Breast epithelium (tissue), 4 donors: Measurements from ENCODE around the gene NDUFC2. TPM values are rescaled to one million over a fixed set of nuclear protein-coding genes. Genes with fewer than 3 reads are reported as not detected.
"Not testable (repeated sequence)": the region's sequence is repeated elsewhere in the genome, so short reads cannot be mapped to it uniquely, and the experiment has no call there.

ENCODE experiments used
- DNase-seq, 2 donors: peaks; one replicate each; pipeline ENCODE4 v3.0.0-alpha.2; 2019; ENCODE audit warnings: low spot score in 2 of 2
- H3K27ac ChIP-seq, 2 donors: fragments of 200-600 bp; sonication (generic) in 1 of 2; one replicate each; pipeline ENCODE4 v1.5.1; 2016 to 2019; ENCODE audit warnings: mild to moderate bottlenecking in 1 of 2
- H3K27me3 ChIP-seq, 2 donors: fragments of 200-600 bp; sonication (generic) in 1 of 2; one replicate each; pipeline versions ENCODE4 v1.5.1 to v1.6.0; 2017 to 2019; ENCODE audit warnings: control low read depth in 1 of 2, mild to moderate bottlenecking in 1 of 2
- H3K36me3 ChIP-seq: fragments of 200-600 bp; one replicate; pipeline ENCODE4 v1.5.1; 2019
- H3K4me1 ChIP-seq, 2 donors: fragments of 200-600 bp; sonication (generic); one replicate each; pipeline ENCODE4 v1.5.1; 2016 to 2019; ENCODE audit warnings: control low read depth in 1 of 2
- H3K4me3 ChIP-seq, 3 donors: fragments of 200-600 bp; sonication (generic); 1 replicate in 2 of 3; 2 replicates in 1 of 3; pipeline ENCODE4 v1.5.1; 2016 to 2019; ENCODE audit warnings: mild to moderate bottlenecking in 3 of 3, moderate library complexity in 2 of 3
- H3K9me3 ChIP-seq, 2 donors: fragments of 200-600 bp; sonication (generic) in 1 of 2; one replicate each; pipeline ENCODE4 v1.5.1; 2016 to 2019; ENCODE audit warnings: control low read depth in 1 of 2
- CTCF ChIP-seq, 3 donors: fragments of 450-650 bp; IDR thresholded peaks; one replicate each; pipeline ENCODE4 v1.5.1; 2016 to 2017; ENCODE audit warnings: antibody characterized with exemption in 3 of 3, mild to moderate bottlenecking in 3 of 3, moderate library complexity in 3 of 3
- POLR2A ChIP-seq: fragments of 450-650 bp; IDR thresholded peaks from one replicate; pipeline ENCODE4 v1.6.1; 2016; ENCODE audit warnings: antibody characterized with exemption, mild to moderate bottlenecking, moderate library complexity
- POLR2AphosphoS5 ChIP-seq, 3 donors: sonication (generic); formaldehyde crosslinking; IDR thresholded peaks; one replicate each; pipeline ENCODE4 v1.6.1; 2017; ENCODE audit warnings: antibody characterized with exemption in 3 of 3
- intact Hi-C: fragments of 100-400 bp; cut with DNase I; formaldehyde crosslinking; loops from one replicate; pipeline ENCODE4 v1.15.1; 2023; ENCODE audit warnings: low total_unique reads
- total RNA-seq, 3 donors: library from RNA; depleted of rRNA; stranded (reverse); fragments of >200 nt; gene quantifications; one replicate each; pipeline ENCODE4 v1.1.0, GENCODE V29; 2016

Gene NDUFC2
- total RNA-seq, 3 donors from 2014 or later = 101 to 105 (median 103) TPM

DNA sequence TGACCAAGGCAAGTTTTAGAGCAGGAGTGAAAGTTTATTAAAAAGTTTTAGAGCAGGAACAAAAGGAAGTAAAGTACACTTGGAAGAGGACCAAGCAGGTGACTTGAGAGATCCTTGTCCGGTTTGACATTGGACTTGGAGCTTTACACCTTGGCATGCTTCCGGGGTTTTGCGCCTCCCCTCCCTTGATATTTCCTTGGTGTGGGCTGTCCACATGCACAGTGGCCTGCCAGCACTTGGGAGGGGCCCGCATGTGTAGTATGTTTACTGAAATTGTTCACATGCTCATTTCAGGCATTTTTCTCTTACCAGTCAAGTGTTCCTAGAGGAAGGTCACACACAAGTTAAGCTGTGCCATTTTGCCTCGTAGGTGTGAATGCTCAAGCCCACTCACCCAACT is 35.0 kb downstream of the NDUFC2 start:
- no peaks in the 10 kb centered on the region for H3K9me3 ChIP-seq
- intact Hi-C loops = no loop called here
- H3K27ac ChIP-seq = peak overlapping the region in 1 of 2 donors; percentile 84
- no peak for DNase-seq
- TF ChIP-seq CTCF (IDR thresholded peaks at IDR 0.05) (no peak), POLR2AphosphoS5 (IDR thresholded peaks at IDR 0.05) (no peak)
- H3K4me1 ChIP-seq = peaks cover 3 to 16% of the 10 kb centered on the region in 2 donors
- H3K27me3 ChIP-seq = no peaks in the 10 kb centered on the region
- H3K4me3 ChIP-seq = no peak overlapping the region
- no peaks in the 10 kb centered on the region for H3K36me3 ChIP-seq

DNA sequence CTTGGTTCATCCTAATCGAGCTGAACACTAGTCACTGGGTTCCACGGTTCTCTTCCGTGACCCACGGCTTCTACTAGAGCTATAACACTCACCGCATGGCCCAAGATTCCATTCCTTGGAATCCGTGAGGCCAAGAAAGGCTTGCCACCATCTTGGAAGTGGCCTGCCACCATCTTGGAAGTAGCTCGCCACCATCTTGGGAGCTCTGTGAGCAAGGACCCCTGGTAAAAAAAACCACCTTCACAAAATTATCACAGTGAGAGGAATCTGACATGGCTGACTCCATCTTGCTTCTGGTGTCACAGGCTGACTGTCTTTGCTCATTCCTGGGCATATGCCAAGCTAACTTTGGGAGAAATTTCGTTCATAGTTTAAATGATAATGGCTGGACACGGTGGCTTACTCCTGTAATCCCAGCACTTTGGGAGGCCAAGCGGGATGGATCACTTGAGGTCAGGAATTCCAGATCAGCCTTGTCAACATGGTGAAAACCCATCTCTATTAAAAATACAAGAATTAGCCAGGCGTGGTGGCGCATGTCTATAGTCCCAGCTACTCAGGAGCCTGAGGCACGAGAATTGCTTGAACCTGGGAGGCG is 37.7 kb downstream of the NDUFC2 start:
- H3K4me1 ChIP-seq = peaks cover 3 to 18% of the 10 kb centered on the region in 2 donors
- peak overlapping the region in 1 of 2 donors; percentile 25 for H3K27ac ChIP-seq
- H3K36me3 ChIP-seq = no peaks in the 10 kb centered on the region
- no peak overlapping the region for H3K4me3 ChIP-seq
- no peaks in the 10 kb centered on the region for H3K27me3 ChIP-seq
- H3K9me3 ChIP-seq = no peaks in the 10 kb centered on the region
- DNase-seq = no peak
- intact Hi-C loops = no loop called here
- TF ChIP-seq CTCF (IDR thresholded peaks at IDR 0.05) (no peak), POLR2AphosphoS5 (IDR thresholded peaks at IDR 0.05) (no peak), POLR2A (no peak)

- Histone ChIP-seq H3K27ac (peak overlapping the region; percentile 73 to 83), H3K4me1 (peaks cover 3 to 18% of the 10 kb centered on the region in 2 donors)
- H3K27me3 ChIP-seq, DNase-seq, H3K4me3 ChIP-seq, H3K9me3 ChIP-seq, intact Hi-C loops, H3K36me3 ChIP-seq: not testable (repeated sequence)
Measured at GRCh38 chr11:78041380-78041719, 38.3 kb downstream of the NDUFC2 start.

- Histone ChIP-seq H3K36me3 (no peaks in the 10 kb centered on the region), H3K9me3 (no peaks in the 10 kb centered on the region), H3K27ac (peak overlapping the region; percentile 73 to 83), H3K4me3 (no peak overlapping the region), H3K4me1 (peaks cover 2 to 18% of the 10 kb centered on the region in 2 donors), H3K27me3 (no peaks in the 10 kb centered on the region)
- DNase-seq = no peak
- TF ChIP-seq POLR2A = no peak
- no peak for TF ChIP-seq CTCF (IDR thresholded peaks at IDR 0.05)
- TF ChIP-seq POLR2AphosphoS5 (IDR thresholded peaks at IDR 0.05) = no peak
- intact Hi-C loops = no loop called here
Measured at GRCh38 chr11:78040691-78041379, 38.8 kb downstream of the NDUFC2 start.

DNA sequence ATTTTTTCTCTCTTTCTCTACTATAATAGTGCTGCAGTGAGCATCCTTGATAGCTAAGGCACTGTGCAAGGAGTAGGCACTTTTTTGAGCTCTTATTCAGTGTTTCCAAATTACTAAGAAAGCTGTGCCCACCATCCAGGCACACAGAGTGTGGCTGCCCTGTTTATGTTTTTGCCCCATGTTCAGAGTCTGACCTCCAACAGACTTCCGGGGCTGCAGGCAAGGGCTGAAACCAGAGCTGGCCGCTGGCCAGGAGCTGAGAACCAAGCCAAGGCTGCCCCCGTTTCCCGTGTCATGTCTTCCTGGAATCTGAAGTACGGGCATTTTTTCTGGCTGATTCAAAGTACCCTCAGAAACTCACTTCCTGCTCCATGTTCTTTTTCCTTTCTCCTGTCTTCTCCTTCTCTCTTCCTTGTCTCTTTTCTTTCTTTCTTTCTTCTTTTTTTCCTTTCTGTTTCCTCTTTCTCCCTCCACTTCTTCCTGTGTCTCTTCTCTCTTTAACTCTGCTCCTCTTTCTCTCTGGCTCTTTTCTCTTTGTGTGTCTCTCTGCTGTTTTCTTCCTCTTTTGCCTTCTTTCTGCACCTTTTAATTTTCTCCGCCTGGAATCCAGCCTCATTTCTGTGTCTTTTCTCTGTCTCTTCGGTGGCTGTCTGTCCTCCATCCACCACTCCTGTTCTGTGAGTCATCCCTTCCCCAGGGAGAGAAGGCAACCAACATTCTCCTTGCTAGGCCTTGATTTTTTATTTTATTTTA is 39.6 kb downstream of the NDUFC2 start:
- Histone ChIP-seq H3K36me3 (no peaks in the 10 kb centered on the region), H3K4me3 (peak overlapping the region; percentile 1 to 24 (median 17)), H3K9me3 (no peaks in the 10 kb centered on the region), H3K4me1 (peaks cover 0 to 14% of the 10 kb centered on the region in 2 donors), H3K27me3 (no peaks in the 10 kb centered on the region), H3K27ac (peak overlapping the region; percentile 73 to 83)
- DNase-seq = peak in 1 of 2 donors; percentile 72
- intact Hi-C loops = no loop called here
- TF ChIP-seq CTCF (IDR thresholded peaks at IDR 0.05) = no peak
- no peak for TF ChIP-seq POLR2A
- TF ChIP-seq POLR2AphosphoS5 (IDR thresholded peaks at IDR 0.05) = no peak
